ENCODE measurements around the gene SLC2A14.

Gene SLC2A14

GRCh38 chr12:7782055-7782454 is 90.7 kb downstream of the SLC2A14 start:
- H3K4me1 ChIP-seq (ENCODE audit: control insufficient read depth, insufficient read depth, low read length): no peaks in the 10 kb centered on the region
- H3K4me3 ChIP-seq (ENCODE audit: low read length): no peak overlapping the region
- no peak overlapping the region for H3K9ac ChIP-seq (ENCODE audit: low read length)
- H3K9me3 ChIP-seq (ENCODE audit: control insufficient read depth, low read length): no peaks in the 10 kb centered on the region
- H3K27me3 ChIP-seq (ENCODE audit: control insufficient read depth, insufficient read depth, low read length): no peaks in the 10 kb centered on the region
- no peaks in the 10 kb centered on the region for H3K36me3 ChIP-seq (ENCODE audit: control insufficient read depth, insufficient read depth, low read length)

- no peaks in the 10 kb centered on the region for H3K36me3 ChIP-seq (ENCODE audit: control insufficient read depth, insufficient read depth, low read length)
- H3K9ac ChIP-seq (ENCODE audit: low read length): no peak overlapping the region
- no peak overlapping the region for H3K4me3 ChIP-seq (ENCODE audit: low read length)
- no peaks in the 10 kb centered on the region for H3K9me3 ChIP-seq (ENCODE audit: control insufficient read depth, low read length)
- no peaks in the 10 kb centered on the region for H3K4me1 ChIP-seq (ENCODE audit: control insufficient read depth, insufficient read depth, low read length)
- no peaks in the 10 kb centered on the region for H3K27me3 ChIP-seq (ENCODE audit: control insufficient read depth, insufficient read depth, low read length)
Observed at GRCh38 chr12:7781274-7781673, 91.4 kb downstream of the SLC2A14 start.

- H3K9ac ChIP-seq (ENCODE audit: low read length): no peak overlapping the region
- H3K4me1 ChIP-seq (ENCODE audit: control insufficient read depth, insufficient read depth, low read length): no peaks in the 10 kb centered on the region
- H3K9me3 ChIP-seq (ENCODE audit: control insufficient read depth, low read length): no peaks in the 10 kb centered on the region
- H3K27me3 ChIP-seq (ENCODE audit: control insufficient read depth, insufficient read depth, low read length): no peaks in the 10 kb centered on the region
- no peaks in the 10 kb centered on the region for H3K36me3 ChIP-seq (ENCODE audit: control insufficient read depth, insufficient read depth, low read length)
- no peak overlapping the region for H3K4me3 ChIP-seq (ENCODE audit: low read length)
Observed at GRCh38 chr12:7769999-7770398, 102.7 kb downstream of the SLC2A14 start.
